Immature natural killer cell (primary cell): ENCODE results near the gene S100A3. TPM values are rescaled to one million over a fixed set of nuclear protein-coding genes. Genes with fewer than 3 reads are reported as not detected.

Experiments
- DNase-seq, 3 donors: peaks; one replicate each; pipeline ENCODE4 v3.0.0; 2022; ENCODE audit warnings: mixed read lengths in 1 of 3
- H3K27ac Mint-ChIP-seq, 6 donors: one replicate each; pipeline ENCODE4 v1.8.0; 2020; ENCODE audit warnings: mixed read lengths in 6 of 6, mild to moderate bottlenecking in 5 of 6, inconsistent platforms in 4 of 6, moderate library complexity in 3 of 6
- H3K27me3 Mint-ChIP-seq, 3 donors: one replicate each; pipeline ENCODE4 v1.8.0; 2020 to 2021; ENCODE audit warnings: low read depth in 3 of 3, mild to moderate bottlenecking in 3 of 3, mixed read lengths in 3 of 3, moderate library complexity in 3 of 3, inconsistent platforms in 1 of 3
- H3K36me3 Mint-ChIP-seq, 3 donors: one replicate each; pipeline ENCODE4 v1.8.0; 2020; ENCODE audit warnings: mixed read lengths in 3 of 3, inconsistent platforms in 2 of 3, mild to moderate bottlenecking in 2 of 3
- H3K4me1 Mint-ChIP-seq, 2 donors: one replicate each; pipeline ENCODE4 v1.8.0; 2020; ENCODE audit warnings: inconsistent platforms in 2 of 2, mild to moderate bottlenecking in 2 of 2, mixed read lengths in 2 of 2, moderate library complexity in 1 of 2
- H3K4me3 Mint-ChIP-seq, 5 donors: one replicate each; pipeline ENCODE4 v1.8.0; 2020; ENCODE audit warnings: mild to moderate bottlenecking in 5 of 5, mixed read lengths in 5 of 5, inconsistent platforms in 3 of 5, moderate library complexity in 3 of 5
- H3K9me3 Mint-ChIP-seq, 6 donors: one replicate each; pipeline ENCODE4 v1.8.0; 2020; ENCODE audit warnings: mild to moderate bottlenecking in 6 of 6, mixed read lengths in 6 of 6, inconsistent platforms in 4 of 6, moderate library complexity in 3 of 6
- polyA plus RNA-seq, 3 donors: library from polyadenylated mRNA; unstranded; fragments of 300-500 nt; fragmentation: Illumina TruSeq; gene quantifications; one replicate each; pipeline ENCODE4 v1.2.3, GENCODE V29; 2021

Gene S100A3
- polyA plus RNA-seq, 3 donors from 2014 or later: not detected

GRCh38 chr1:153550398-153550758, 1.3 kb upstream of the S100A3 start:
- Mint-ChIP-seq H3K27ac (peak overlapping the region in 1 of 6 donors; percentile 16), H3K36me3 (peaks cover 0 to 2% (median 0%) of the 10 kb centered on the region in 3 donors), H3K4me1 (peaks cover 14 to 15% of the 10 kb centered on the region in 2 donors), H3K9me3 (no peaks in the 10 kb centered on the region), H3K4me3 (no peak overlapping the region), H3K27me3 (peaks cover 4 to 8% (median 7%) of the 10 kb centered on the region in 3 donors)
- no peak for DNase-seq

DNA sequence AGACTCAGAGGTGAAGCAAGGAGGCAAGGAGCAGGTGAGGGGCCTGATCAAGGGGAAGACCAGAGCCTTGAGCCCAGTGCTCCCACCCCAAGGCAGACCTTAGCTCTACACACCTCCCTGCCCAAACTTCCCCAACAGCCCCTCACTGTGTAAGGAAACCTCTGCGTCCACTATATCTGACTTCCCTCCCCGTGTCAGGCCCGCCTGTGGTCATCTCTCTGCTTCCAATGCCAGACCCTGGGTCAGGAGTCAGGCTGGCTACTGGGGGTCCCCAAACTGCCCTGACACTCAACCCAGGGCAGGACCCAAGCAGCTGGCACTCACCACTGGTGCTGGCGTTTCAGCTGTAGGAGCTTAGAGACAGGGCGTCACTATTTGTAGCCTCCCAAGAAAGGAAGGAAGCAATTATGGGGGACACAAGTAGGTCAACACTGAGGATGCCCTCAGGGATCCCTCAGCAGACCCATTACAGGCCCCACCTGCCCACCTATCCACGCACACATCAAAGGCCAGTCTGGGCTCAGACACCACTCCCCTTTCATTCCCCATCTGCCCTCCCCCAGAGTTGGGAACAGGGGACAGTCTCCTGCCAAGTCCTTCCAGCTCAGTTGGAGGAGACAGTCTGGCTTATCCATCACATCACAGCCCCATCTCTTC, 811 bp upstream of the S100A3 start:
- peaks cover 19 to 20% of the 10 kb centered on the region in 2 donors for H3K4me1 Mint-ChIP-seq
- peaks cover 0 to 7% (median 0%) of the 10 kb centered on the region in 3 donors for H3K36me3 Mint-ChIP-seq
- DNase-seq: no peak
- H3K4me3 Mint-ChIP-seq: no peak overlapping the region
- no peaks in the 10 kb centered on the region for H3K9me3 Mint-ChIP-seq
- peaks cover 4 to 9% (median 8%) of the 10 kb centered on the region in 3 donors for H3K27me3 Mint-ChIP-seq
- H3K27ac Mint-ChIP-seq: peak overlapping the region in 2 of 6 donors; percentile 16 to 26

- no peak for DNase-seq
- no peak overlapping the region for H3K4me3 Mint-ChIP-seq
- no peaks in the 10 kb centered on the region for H3K9me3 Mint-ChIP-seq
- H3K27me3 Mint-ChIP-seq: peaks cover 4 to 11% (median 8%) of the 10 kb centered on the region in 3 donors
- peak overlapping the region in 3 of 6 donors; percentile 47 to 64 (median 53) for H3K27ac Mint-ChIP-seq
- H3K4me1 Mint-ChIP-seq: peaks cover 39 to 40% of the 10 kb centered on the region in 2 donors
- peaks cover 4 to 26% (median 9%) of the 10 kb centered on the region in 3 donors for H3K36me3 Mint-ChIP-seq
These were observed 1.2 kb downstream of the S100A3 start for GRCh38 chr1:153547560-153548551.

DNA sequence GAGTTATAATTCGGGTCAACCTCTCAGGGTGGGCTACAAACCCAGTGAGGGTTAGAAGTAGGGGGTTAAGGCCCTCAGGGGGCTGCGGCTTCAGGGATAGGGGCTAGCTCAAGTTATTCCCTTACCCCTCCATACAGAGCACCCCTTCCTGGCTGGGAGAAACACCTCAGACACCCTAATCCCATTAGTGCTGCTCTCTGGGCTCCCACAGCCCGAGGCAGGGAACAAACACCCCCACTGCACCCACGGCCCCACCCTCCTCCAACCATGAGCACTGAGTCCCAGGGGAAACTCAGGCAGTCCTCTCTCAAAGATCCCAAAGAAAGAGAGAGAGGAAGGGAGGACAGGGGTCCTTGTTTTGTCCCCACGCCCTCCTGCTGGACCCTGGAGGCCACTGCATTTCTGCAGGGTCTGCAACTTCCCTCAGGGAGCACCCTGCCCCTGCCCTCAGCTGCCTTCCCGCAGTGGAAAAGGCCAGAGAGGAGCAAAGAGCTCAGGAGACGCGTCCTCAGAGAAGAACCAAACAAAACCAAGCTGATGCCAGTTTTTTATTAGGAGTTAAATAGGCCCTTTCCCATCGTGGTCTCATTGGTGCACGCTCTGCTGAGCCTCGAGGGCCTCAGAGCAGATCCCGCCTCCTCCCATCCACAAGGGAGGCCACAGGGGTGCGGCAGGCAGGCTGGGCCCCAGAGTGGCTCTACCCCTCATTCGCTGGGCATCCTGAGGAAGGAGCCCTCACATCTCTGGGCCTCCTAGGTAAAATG, 2.1 kb downstream of the S100A3 start:
- Mint-ChIP-seq H3K36me3 (peaks cover 4 to 28% (median 9%) of the 10 kb centered on the region in 3 donors), H3K4me3 (peak overlapping the region; percentile 17 to 99 (median 40)), H3K4me1 (peaks cover 45 to 47% of the 10 kb centered on the region in 2 donors), H3K27me3 (peaks cover 4 to 11% (median 8%) of the 10 kb centered on the region in 3 donors), H3K27ac (peak overlapping the region in 5 of 6 donors; percentile 93 to 98 (median 97)), H3K9me3 (no peaks in the 10 kb centered on the region)
- no peak for DNase-seq

DNA sequence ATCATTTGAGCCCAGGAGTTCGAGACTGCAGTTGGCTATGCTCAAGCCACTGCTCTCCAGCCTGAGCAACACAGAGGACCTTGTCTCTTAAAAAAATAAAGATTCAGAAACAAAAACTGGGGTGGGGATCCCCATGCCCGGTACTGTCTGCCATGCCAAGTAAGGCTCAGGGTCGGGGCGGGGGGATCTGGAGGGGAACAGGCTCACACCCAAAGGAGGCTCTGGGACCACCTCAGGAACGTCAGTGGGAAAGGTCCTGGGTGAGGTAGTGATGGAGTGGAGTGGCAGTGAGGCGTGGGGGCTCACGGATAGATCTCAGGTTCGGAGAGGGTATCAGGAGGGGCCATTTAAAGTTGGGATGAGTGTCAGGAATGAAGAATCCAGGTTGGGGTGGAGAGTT, 2.7 kb downstream of the S100A3 start:
- H3K4me1 Mint-ChIP-seq: peaks cover 51 to 53% of the 10 kb centered on the region in 2 donors

GRCh38 chr1:153545067-153546055, 3.7 kb downstream of the S100A3 start, which contains the start of gene S100A4:
TSS of gene S100A4 (minus strand) at chr1:153545806. CDS start at chr1:153544794, 1,012 bp downstream.
- H3K9me3 Mint-ChIP-seq: no peaks in the 10 kb centered on the region
- H3K27ac Mint-ChIP-seq: peak within 1 kb of the TSS; percentile 93 to 98 (median 97)
- peak; percentile 82 to 86 (median 83) for DNase-seq
- peak within 1 kb of the TSS; percentile 97 to 100 (median 99) for H3K4me3 Mint-ChIP-seq
- H3K27me3 Mint-ChIP-seq: peaks cover 4 to 14% (median 8%) of the 10 kb centered on the region in 3 donors
- H3K36me3 Mint-ChIP-seq: peaks cover 4 to 28% (median 9%) of the 10 kb centered on the region in 3 donors
- H3K4me1 Mint-ChIP-seq: peaks cover 61 to 63% of the 10 kb centered on the region in 2 donors

More for the DNA sequence above, 2.7 kb downstream of the S100A3 start:
- DNase-seq: no peak
- Mint-ChIP-seq H3K27ac (peak overlapping the region; percentile 93 to 98 (median 97)), H3K4me3 (peak overlapping the region; percentile 17 to 99 (median 45)), H3K9me3 (no peaks in the 10 kb centered on the region), H3K27me3 (peaks cover 4 to 12% (median 8%) of the 10 kb centered on the region in 3 donors), H3K36me3 (peaks cover 4 to 28% (median 9%) of the 10 kb centered on the region in 3 donors)

GRCh38 chr1:153544453-153545066, 4.5 kb downstream of the S100A3 start:
- Mint-ChIP-seq H3K27ac (peak overlapping the region; percentile 93 to 98 (median 97)), H3K27me3 (peaks cover 4 to 14% (median 7%) of the 10 kb centered on the region in 3 donors), H3K9me3 (no peaks in the 10 kb centered on the region), H3K4me1 (peaks cover 69 to 71% of the 10 kb centered on the region in 2 donors), H3K36me3 (peaks cover 4 to 28% (median 9%) of the 10 kb centered on the region in 3 donors), H3K4me3 (peak overlapping the region; percentile 97 to 100 (median 99))
- no peak for DNase-seq

GRCh38 chr1:153543736-153544135, 5.3 kb downstream of the S100A3 start:
- Mint-ChIP-seq H3K27ac (peak overlapping the region; percentile 93 to 98 (median 97)), H3K4me1 (peaks cover 73 to 74% of the 10 kb centered on the region in 2 donors), H3K27me3 (peaks cover 4 to 14% (median 6%) of the 10 kb centered on the region in 3 donors), H3K9me3 (no peaks in the 10 kb centered on the region), H3K4me3 (peak overlapping the region; percentile 97 to 100 (median 99)), H3K36me3 (peaks cover 4 to 28% (median 9%) of the 10 kb centered on the region in 3 donors)
- DNase-seq: no peak

- DNase-seq: no peak
- H3K4me3 Mint-ChIP-seq: peak overlapping the region in 4 of 5 donors; percentile 31 to 61 (median 38)
- H3K9me3 Mint-ChIP-seq: no peaks in the 10 kb centered on the region
- peaks cover 4 to 28% (median 9%) of the 10 kb centered on the region in 3 donors for H3K36me3 Mint-ChIP-seq
- peaks cover 4 to 14% (median 6%) of the 10 kb centered on the region in 3 donors for H3K27me3 Mint-ChIP-seq
- peak overlapping the region; percentile 83 to 98 (median 97) for H3K27ac Mint-ChIP-seq
- H3K4me1 Mint-ChIP-seq: peaks cover 73 to 74% of the 10 kb centered on the region in 2 donors
These were observed 5.9 kb downstream of the S100A3 start for GRCh38 chr1:153542956-153543711.

DNA sequence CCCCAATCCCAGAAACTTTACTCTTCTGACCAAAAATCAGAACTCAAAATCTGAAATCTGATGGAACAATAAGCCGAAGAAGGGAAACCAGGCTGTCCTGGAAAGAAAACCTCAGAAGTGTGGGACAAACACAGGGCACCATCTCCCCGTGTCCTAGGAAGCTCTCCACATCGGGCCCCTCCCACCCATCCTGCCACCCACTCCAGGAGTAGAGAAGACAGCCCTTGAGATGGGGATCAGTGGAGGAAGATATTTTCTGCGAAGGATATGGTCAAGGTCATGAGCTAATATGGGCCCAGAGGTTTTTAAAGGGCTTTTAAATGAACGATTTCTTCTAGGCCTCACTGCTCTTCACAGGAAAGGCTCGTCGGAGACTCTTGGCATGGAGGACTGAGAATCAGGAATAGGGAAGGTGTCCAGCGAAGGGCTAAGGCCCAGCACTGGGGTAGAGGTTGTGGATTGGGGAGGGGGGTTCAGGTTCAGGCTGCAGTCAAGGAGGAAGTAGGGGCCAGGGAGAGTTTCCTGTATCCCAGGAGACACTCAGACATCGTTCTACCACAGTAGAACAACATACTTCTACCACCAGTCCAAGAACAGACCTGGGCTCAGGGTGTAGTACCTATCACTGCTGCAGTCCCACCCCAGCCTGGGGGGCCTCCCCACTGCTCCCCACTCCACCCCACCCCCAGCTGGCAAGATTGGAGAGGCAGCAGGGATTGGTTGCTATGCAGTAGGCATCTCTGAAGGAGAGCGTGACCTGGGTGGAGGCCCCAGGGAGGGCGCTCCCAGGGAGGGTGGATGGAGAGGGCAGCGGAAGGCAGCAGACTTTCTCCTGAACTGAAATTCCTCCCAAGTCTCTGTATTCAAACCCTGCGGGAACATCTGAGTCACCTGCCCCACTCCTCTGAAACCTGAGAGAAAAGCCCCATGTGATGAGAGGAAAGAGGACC, 7.1 kb downstream of the S100A3 start:
- H3K27me3 Mint-ChIP-seq: peaks cover 4 to 12% (median 6%) of the 10 kb centered on the region in 3 donors

More for the DNA sequence above, 7.1 kb downstream of the S100A3 start:
- H3K4me1 Mint-ChIP-seq: peaks cover 75 to 81% of the 10 kb centered on the region in 2 donors
- H3K27ac Mint-ChIP-seq: peak overlapping the region; percentile 82 to 98 (median 95)
- H3K4me3 Mint-ChIP-seq: peak overlapping the region in 4 of 5 donors; percentile 63 to 80 (median 69)
- H3K36me3 Mint-ChIP-seq: peaks cover 4 to 28% (median 9%) of the 10 kb centered on the region in 3 donors
- no peak for DNase-seq
- H3K9me3 Mint-ChIP-seq: no peaks in the 10 kb centered on the region
